CD4-positive, CD25-positive, alpha-beta regulatory T cell (primary cell): ENCODE measurements around the gene HAAO. TPM values are rescaled to one million over a fixed set of nuclear protein-coding genes. Genes with fewer than 3 reads are reported as not detected.

Experiments used
- ATAC-seq, 2 donors: fragments of 150-1000 bp; cut with Tn5 transposase; one replicate each; pipeline ENCODE4 v1.10.0; 2021; ENCODE audit warnings: low read depth in 2 of 2, moderate number of reproducible peaks in 2 of 2, moderate library complexity in 1 of 2
- DNase-seq, 3 donors: peaks; one replicate each; pipeline versions ENCODE4 v3.0.0 to v3.0.0-alpha.2; 2012 to 2022; ENCODE audit warnings: mixed read lengths in 1 of 3
- H3K27ac ChIP-seq: one replicate; pipeline ENCODE4 v1.7.0; 2013; ENCODE audit warnings: mild to moderate bottlenecking, low read length; ENCODE audit not compliant: insufficient read depth, poor library complexity, severe bottlenecking
- H3K27me3 ChIP-seq: one replicate; pipeline ENCODE4 v1.7.0; 2013; ENCODE audit warnings: low read length; ENCODE audit not compliant: control insufficient read depth, insufficient read depth
- H3K36me3 ChIP-seq: one replicate; pipeline ENCODE4 v1.7.0; 2013; ENCODE audit warnings: mild to moderate bottlenecking, low read length, moderate library complexity; ENCODE audit not compliant: control insufficient read depth, insufficient read depth
- H3K4me1 ChIP-seq: 2 replicates; pipeline ENCODE4 v1.7.0; 2013; ENCODE audit warnings: mild to moderate bottlenecking, low read length; ENCODE audit not compliant: insufficient read depth, control insufficient read depth, poor library complexity, severe bottlenecking
- H3K4me3 ChIP-seq: one replicate; pipeline ENCODE4 v1.7.0; 2013; ENCODE audit warnings: low read depth, mild to moderate bottlenecking, low read length, moderate library complexity
- H3K9me3 ChIP-seq, 2 experiments: 1 replicate in 1 of 2; 2 replicates in 1 of 2; pipeline ENCODE4 v1.7.0; 2013; ENCODE audit warnings: low read length in 2 of 2, mild to moderate bottlenecking in 1 of 2, moderate library complexity in 1 of 2; ENCODE audit not compliant: control insufficient read depth in 2 of 2
- H3K27ac Mint-ChIP-seq, 3 donors: one replicate each; pipeline ENCODE4 v1.8.0; 2020 to 2022; ENCODE audit warnings: mild to moderate bottlenecking in 3 of 3, mixed read lengths in 3 of 3, moderate library complexity in 2 of 3
- H3K27me3 Mint-ChIP-seq: one replicate; pipeline ENCODE4 v1.8.0; 2022; ENCODE audit warnings: mild to moderate bottlenecking, mixed read lengths
- H3K36me3 Mint-ChIP-seq: one replicate; pipeline ENCODE4 v1.8.0; 2020; ENCODE audit warnings: mixed read lengths
- H3K4me1 Mint-ChIP-seq, 4 donors: one replicate each; pipeline ENCODE4 v1.8.0; 2020 to 2022; ENCODE audit warnings: mixed read lengths in 4 of 4, mild to moderate bottlenecking in 1 of 4
- H3K4me3 Mint-ChIP-seq, 4 donors: one replicate each; pipeline ENCODE4 v1.8.0; 2020 to 2022; ENCODE audit warnings: mild to moderate bottlenecking in 4 of 4, mixed read lengths in 4 of 4, moderate library complexity in 3 of 4
- H3K9me3 Mint-ChIP-seq, 7 donors: one replicate each; pipeline ENCODE4 v1.8.0; 2020 to 2022; ENCODE audit warnings: mixed read lengths in 7 of 7, mild to moderate bottlenecking in 3 of 7, moderate library complexity in 2 of 7
- polyA plus RNA-seq, 4 donors: library from polyadenylated mRNA; unstranded; fragments of 300-500 nt; fragmentation: Illumina TruSeq; gene quantifications; one replicate each; pipeline ENCODE4 v1.2.3, GENCODE V29; 2021
- total RNA-seq: library from RNA; stranded (reverse); gene quantifications from one replicate; pipeline ENCODE4 v1.2.3, GENCODE V29; 2022

The HAAO gene
- total and polyA plus RNA-seq, 5 donors from 2014 or later = 0.27 TPM; not detected in 4

DNA sequence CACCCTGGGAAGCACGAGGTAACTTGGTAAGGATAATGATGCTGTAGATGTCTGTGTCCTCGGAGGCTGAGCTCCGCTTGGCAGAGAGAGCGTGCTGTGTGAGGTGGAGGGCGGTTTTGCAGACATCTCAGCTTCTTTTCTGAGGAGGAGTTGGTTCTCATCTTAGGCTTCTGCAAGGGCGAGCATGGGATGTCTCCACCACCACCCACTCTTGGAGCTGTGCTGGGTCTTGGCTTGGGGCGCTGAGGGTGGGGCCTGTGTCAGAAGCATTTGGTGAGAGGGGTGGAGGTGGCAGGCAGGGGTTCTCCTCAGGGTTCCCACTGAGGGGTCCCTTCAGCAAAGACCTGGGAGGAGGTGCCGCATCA is 37.6 kb downstream of the HAAO start:
- no peaks in the 10 kb centered on the region for H3K4me1 Mint-ChIP-seq
- H3K27ac Mint-ChIP-seq = no peak overlapping the region
- H3K27me3 Mint-ChIP-seq = no peaks in the 10 kb centered on the region
- Histone ChIP-seq H3K36me3 (no peaks in the 10 kb centered on the region), H3K27ac (no peak overlapping the region), H3K4me3 (no peak overlapping the region), H3K9me3 (no peaks in the 10 kb centered on the region), H3K4me1 (no peaks in the 10 kb centered on the region), H3K27me3 (no peaks in the 10 kb centered on the region)
- peaks cover 0 to 2% (median 0%) of the 10 kb centered on the region in 7 donors for H3K9me3 Mint-ChIP-seq
- H3K4me3 Mint-ChIP-seq = no peak overlapping the region
- DNase-seq (no peak), ATAC-seq (no peak)
- peaks cover 22% of the 10 kb centered on the region for H3K36me3 Mint-ChIP-seq

DNA sequence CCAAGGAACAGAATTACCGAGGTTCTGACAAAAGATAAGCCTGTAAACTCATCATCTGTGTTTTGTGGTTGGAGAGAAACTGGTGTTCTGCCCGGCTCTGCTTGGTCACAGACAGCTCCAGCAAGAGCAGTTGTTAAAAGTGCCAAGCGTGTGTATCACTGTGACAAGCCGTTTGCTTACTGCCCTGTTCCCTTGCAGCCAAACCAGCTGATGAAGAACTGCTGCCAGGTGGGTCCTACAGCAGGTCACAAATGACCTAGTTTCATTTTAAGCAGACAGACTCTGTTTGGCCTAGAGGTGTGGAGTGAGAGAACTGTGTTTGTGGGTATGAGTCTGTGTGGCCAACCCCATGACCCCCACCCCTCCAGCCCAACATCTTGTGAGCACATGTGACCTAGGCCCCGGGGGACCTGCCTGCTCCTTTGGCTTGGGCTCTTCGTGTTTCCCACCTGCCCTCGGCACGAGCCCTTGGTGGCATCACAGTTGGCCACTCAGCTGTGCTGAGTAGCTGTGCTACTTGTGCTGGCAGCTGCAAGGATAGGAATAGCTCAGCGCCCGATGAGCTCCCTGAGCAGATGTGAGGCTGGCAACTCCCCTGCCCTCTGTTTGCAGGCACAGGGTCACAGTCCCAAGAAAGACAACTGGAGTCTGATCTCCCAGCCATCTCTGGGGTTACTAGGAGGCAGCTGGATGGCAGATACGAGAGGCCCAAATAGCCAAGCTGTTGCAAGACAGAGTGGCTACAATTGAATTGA is 38.2 kb downstream of the HAAO start:
- H3K4me1 Mint-ChIP-seq = no peaks in the 10 kb centered on the region
- H3K36me3 Mint-ChIP-seq = peaks cover 22% of the 10 kb centered on the region
- no peak overlapping the region for H3K4me3 ChIP-seq
- peaks cover 0 to 2% (median 0%) of the 10 kb centered on the region in 7 donors for H3K9me3 Mint-ChIP-seq
- ATAC-seq = peak; percentile 21 to 32
- H3K27me3 Mint-ChIP-seq = no peaks in the 10 kb centered on the region
- H3K4me1 ChIP-seq = no peaks in the 10 kb centered on the region
- no peak overlapping the region for H3K27ac ChIP-seq
- no peak overlapping the region for H3K27ac Mint-ChIP-seq
- H3K27me3 ChIP-seq = no peaks in the 10 kb centered on the region
- no peaks in the 10 kb centered on the region for H3K9me3 ChIP-seq
- H3K4me3 Mint-ChIP-seq = no peak overlapping the region
- H3K36me3 ChIP-seq = no peaks in the 10 kb centered on the region
- DNase-seq = no peak

DNA sequence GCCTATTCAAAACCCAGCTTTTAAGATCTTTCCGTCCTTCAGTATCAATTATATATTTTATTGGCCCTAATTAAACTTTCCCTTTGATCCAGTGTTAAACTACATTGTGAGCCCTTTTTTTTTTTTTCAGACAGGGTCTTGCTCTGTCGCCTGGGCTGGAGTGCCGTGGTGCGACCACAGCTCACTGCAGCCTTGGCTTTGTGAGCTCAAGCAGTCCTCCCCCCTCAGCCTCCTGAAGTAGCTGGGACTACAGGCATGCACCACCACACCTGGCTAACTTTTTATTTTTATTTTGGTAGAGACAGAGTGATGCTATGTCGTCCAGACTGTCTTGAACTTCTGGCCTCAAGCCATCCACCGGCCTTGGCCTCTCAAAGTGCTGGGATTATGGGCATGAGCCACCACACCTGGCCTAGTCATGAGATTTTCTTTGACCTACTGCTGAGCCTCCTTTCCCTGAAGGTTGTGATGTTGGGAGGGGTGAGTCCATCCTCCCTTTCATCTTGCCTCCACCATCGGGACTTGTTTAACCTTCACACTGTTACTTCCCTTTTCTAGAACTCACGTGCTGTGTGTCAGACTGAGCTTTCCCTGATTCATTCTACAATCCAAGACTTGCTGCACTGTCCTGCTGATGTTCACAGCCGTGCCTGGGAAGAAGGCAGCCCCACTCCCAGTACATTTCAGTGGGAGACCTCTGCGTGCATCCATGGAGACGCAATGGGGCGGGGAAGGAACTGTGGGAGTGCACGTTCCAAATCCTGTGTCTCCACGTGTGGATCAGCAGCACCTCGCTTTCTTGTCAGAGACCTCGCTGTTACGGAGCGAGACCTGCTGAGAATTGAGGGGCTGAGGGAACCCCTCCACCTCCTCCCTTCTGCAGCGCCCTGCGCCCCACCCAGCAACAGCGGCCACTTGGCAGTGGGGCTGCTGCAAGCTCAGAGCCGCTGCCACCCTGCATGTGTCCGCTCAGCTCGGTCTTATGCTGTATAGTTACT is 39.3 kb downstream of the HAAO start:
- Mint-ChIP-seq H3K4me3 (no peak overlapping the region), H3K4me1 (no peaks in the 10 kb centered on the region), H3K27me3 (no peaks in the 10 kb centered on the region), H3K9me3 (peaks cover 0 to 2% (median 0%) of the 10 kb centered on the region in 7 donors), H3K36me3 (peaks cover 25% of the 10 kb centered on the region), H3K27ac (peak overlapping the region in 1 of 3 donors; percentile 7)
- no peak for DNase-seq
- Histone ChIP-seq H3K9me3 (no peaks in the 10 kb centered on the region), H3K36me3 (no peaks in the 10 kb centered on the region), H3K4me1 (no peaks in the 10 kb centered on the region), H3K4me3 (no peak overlapping the region), H3K27me3 (no peaks in the 10 kb centered on the region), H3K27ac (no peak overlapping the region)
- ATAC-seq = no peak

DNA sequence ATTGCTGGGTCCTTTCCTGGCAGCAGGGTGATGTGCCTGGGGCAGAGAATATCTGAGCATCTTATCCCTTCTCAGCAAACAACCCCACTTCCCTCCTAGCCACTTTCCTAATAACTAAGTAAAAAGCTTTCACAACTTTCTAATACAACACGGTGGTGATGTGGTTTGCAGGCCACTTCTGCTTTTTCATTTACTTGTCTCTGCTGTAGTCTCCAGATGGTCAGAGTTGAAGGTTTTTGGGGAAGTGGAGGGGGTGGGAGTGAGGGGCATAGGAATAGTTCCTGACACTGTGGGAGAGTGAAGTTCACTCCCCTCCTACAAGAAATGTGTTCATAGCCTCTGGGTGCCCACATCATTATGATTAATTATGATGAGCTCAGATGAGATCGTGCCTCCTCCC is 40.1 kb downstream of the HAAO start:
- Mint-ChIP-seq H3K36me3 (peaks cover 24% of the 10 kb centered on the region), H3K9me3 (peaks cover 0 to 2% (median 0%) of the 10 kb centered on the region in 7 donors), H3K4me3 (no peak overlapping the region), H3K27me3 (no peaks in the 10 kb centered on the region), H3K27ac (peak overlapping the region in 1 of 3 donors; percentile 7), H3K4me1 (no peaks in the 10 kb centered on the region)
- ATAC-seq (peak in 1 of 2 donors; percentile 35), DNase-seq (no peak)
- Histone ChIP-seq H3K4me1 (no peaks in the 10 kb centered on the region), H3K9me3 (no peaks in the 10 kb centered on the region), H3K4me3 (no peak overlapping the region), H3K36me3 (no peaks in the 10 kb centered on the region), H3K27me3 (no peaks in the 10 kb centered on the region), H3K27ac (no peak overlapping the region)

DNA sequence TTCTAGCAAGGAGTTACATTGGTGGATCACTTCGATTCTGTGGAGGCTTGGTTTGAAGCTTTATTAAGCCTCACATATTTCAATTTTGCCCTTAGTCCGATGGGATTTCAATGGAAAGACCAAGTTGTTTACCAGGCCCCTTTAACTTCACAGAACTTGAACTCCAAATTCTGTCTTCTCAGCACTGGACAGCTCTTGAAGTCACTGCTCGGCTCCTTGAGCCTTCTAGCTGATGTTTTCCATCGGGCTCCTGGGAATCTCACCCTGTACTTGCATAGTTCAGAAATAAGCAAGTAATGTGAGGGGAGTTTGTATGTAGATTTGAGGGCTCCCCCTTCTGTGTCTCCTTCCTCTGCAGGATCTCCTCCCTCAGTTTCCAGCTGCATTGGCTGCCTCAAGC is 43.5 kb downstream of the HAAO start:
- Mint-ChIP-seq H3K27me3 (no peaks in the 10 kb centered on the region), H3K27ac (peak overlapping the region in 1 of 3 donors; percentile 33), H3K36me3 (peaks cover 27% of the 10 kb centered on the region), H3K4me1 (no peaks in the 10 kb centered on the region), H3K4me3 (no peak overlapping the region), H3K9me3 (no peaks in the 10 kb centered on the region)
- no peak for ATAC-seq
- no peak overlapping the region for H3K27ac ChIP-seq
- no peaks in the 10 kb centered on the region for H3K9me3 ChIP-seq
- no peaks in the 10 kb centered on the region for H3K4me1 ChIP-seq
- no peak for DNase-seq
- H3K27me3 ChIP-seq = no peaks in the 10 kb centered on the region
- H3K36me3 ChIP-seq = no peaks in the 10 kb centered on the region
- H3K4me3 ChIP-seq = no peak overlapping the region

DNA sequence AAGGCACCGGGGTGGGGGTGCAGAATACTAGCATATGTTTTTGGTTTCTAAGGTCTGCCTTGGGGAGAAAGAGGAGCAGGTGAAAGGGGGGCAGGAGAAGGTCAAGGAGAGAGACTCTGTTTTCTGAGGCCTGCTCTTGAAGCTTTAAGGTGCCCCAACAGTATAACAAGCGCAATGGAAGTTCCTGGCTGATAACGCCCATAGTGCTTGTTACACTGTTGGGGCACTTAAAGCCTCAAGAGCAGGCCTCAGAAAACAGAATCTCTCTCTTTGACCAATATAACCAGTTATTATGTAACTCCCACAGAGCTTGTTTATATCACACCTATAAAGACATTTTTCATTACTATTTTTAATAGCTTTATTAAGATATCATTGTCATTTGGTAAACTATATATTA is 45.0 kb downstream of the HAAO start:
- no peak for ATAC-seq
- peaks cover 0 to 4% (median 0%) of the 10 kb centered on the region in 4 donors for H3K4me1 Mint-ChIP-seq

DNA sequence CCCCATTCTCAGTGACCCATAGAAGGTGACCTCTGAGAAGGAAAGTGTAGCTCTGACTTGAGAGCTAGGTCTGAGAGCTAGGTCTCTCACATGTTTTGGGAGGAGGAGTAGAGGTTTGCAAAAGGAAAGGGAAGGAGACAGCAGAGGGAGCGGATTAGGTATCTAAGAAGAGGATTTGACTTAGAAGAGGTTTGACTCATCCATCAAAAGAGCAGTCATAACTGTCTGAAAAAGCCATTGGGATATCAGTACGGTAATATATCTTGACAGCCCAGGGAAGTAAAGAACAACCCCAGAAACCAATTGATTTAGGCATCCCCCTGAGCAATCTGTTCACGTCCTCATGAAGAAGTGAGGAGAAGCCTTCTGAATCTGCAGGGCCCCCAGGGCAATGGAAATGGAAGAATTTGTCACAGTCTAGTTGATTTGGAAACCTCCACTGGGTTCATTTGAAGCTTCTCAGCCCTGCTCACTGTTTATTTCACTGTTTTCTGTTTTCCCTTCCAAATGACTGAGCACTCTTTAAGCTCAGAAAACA is 47.8 kb downstream of the HAAO start:
- Mint-ChIP-seq H3K36me3 (peaks cover 44% of the 10 kb centered on the region), H3K27ac (no peak overlapping the region), H3K4me1 (peaks cover 0 to 4% (median 1%) of the 10 kb centered on the region in 4 donors), H3K4me3 (no peak overlapping the region), H3K27me3 (no peaks in the 10 kb centered on the region), H3K9me3 (peaks cover 0 to 3% (median 0%) of the 10 kb centered on the region in 7 donors)
- Histone ChIP-seq H3K4me3 (no peak overlapping the region), H3K9me3 (peaks cover 0 to 3% of the 10 kb centered on the region in 2 experiments), H3K27ac (no peak overlapping the region), H3K27me3 (no peaks in the 10 kb centered on the region), H3K36me3 (no peaks in the 10 kb centered on the region), H3K4me1 (no peaks in the 10 kb centered on the region)
- DNase-seq (no peak), ATAC-seq (no peak)

More for the DNA sequence above, 45.0 kb downstream of the HAAO start:
- H3K27me3 ChIP-seq = no peaks in the 10 kb centered on the region
- no peak overlapping the region for H3K27ac ChIP-seq
- H3K27me3 Mint-ChIP-seq = no peaks in the 10 kb centered on the region
- H3K4me3 Mint-ChIP-seq = no peak overlapping the region
- no peak overlapping the region for H3K27ac Mint-ChIP-seq
- H3K4me1 ChIP-seq = no peaks in the 10 kb centered on the region
- H3K9me3 ChIP-seq = peaks cover 0 to 3% of the 10 kb centered on the region in 2 experiments
- no peak overlapping the region for H3K4me3 ChIP-seq
- no peaks in the 10 kb centered on the region for H3K36me3 ChIP-seq
- no peaks in the 10 kb centered on the region for H3K9me3 Mint-ChIP-seq
- no peak for DNase-seq
- H3K36me3 Mint-ChIP-seq = peaks cover 33% of the 10 kb centered on the region
